ENCODE data around the gene EPS8L1. TPM values are rescaled to one million over a fixed set of nuclear protein-coding genes. Genes with fewer than 3 reads are reported as not detected.

EPS8L1 gene
- total RNA-seq, 1 donor from 2014 or later = 1.4 TPM

GRCh38 chr19:55080121-55080967, 4.7 kb downstream of the EPS8L1 start:
- DNase-seq (ENCODE audit: low read depth) = peak; percentile 28

GRCh38 chr19:55080968-55081769, 5.5 kb downstream of the EPS8L1 start:
- peak; percentile 36 for DNase-seq (ENCODE audit: low read depth)

- no peak for DNase-seq (ENCODE audit: low read depth)
These were observed 6.0 kb downstream of the EPS8L1 start for GRCh38 chr19:55081770-55082019.

DNA sequence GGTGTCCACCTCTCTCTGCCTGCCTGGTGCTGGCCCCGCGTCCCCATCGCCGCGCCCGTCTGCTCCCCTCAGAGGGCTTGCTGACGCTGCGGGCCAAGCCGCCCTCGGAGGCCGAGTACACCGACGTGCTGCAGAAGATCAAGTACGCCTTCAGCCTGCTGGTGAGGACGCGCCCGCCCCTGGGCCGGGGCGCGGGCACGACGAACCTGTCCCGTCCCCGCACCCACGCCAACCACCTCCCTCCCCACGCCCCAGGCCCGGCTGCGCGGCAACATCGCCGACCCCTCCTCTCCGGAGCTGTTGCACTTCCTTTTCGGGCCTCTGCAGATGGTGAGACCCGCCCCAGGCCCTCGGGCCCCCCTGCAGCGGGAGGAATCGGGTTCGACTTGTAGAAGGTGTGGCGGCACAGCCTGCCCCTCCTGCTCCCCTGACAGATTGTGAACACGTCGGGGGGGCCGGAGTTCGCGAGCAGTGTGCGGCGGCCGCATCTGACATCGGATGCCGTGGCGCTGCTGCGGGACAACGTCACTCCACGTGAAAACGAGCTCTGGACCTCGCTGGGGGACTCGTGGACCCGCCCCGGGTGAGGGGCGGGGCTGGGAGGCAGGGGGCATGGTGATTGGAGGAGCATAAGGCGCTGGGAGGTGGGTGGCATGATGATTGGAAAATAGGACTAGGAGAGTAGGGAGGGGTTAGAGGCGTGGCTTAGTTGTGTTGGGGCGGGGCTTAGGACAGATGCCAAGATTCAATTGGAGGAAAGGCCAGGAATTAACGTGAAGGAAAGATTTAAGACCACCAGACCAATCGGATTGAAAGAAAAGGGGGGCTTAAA, 6.6 kb downstream of the EPS8L1 start:
- DNase-seq (ENCODE audit: low read depth) = no peak

DNA sequence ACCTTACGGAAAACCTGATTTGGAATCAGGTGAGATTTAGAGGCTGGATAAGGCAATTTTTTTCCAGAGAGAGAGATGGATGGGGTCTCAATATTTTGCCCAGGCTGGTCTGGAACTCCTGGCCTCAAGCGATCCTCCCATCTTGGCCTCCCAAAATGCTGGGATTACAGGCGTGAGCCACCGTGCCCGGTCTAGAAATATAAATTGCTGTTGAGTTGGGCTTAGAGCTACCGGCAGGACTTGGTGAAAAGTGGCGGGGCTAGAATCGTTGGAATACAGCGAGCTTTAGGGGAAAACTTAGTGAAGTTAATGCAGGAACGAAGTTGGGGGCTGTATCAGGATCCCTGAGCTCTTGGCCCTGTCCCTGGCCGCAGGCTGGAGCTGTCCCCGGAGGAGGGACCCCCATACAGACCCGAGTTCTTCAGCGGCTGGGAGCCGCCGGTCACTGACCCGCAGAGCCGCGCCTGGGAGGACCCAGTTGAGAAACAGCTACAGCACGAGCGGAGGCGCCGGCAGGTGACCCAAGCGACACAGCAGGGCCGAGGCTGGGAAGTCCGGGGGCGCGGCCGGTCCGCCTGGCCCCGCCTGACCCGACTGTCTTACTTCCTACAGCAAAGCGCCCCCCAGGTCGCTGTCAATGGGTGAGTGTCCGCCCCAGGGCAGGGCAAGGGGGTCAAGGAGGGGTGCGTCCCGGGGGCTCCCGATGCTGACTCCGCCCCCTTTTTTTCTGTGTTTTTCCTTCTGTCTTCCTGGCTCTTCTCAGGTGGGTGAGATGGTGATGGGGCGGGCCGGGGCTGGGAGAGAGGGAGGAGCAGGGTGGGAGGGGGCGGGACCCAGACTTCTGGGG, 7.6 kb downstream of the EPS8L1 start:
- DNase-seq (ENCODE audit: low read depth) = no peak

- no peak for DNase-seq (ENCODE audit: low read depth)
These were observed 8.7 kb downstream of the EPS8L1 start for GRCh38 chr19:55084416-55084815.

- peak; percentile 31 for DNase-seq (ENCODE audit: low read depth)
These were observed 10.4 kb downstream of the EPS8L1 start for GRCh38 chr19:55085923-55086715.

DNA sequence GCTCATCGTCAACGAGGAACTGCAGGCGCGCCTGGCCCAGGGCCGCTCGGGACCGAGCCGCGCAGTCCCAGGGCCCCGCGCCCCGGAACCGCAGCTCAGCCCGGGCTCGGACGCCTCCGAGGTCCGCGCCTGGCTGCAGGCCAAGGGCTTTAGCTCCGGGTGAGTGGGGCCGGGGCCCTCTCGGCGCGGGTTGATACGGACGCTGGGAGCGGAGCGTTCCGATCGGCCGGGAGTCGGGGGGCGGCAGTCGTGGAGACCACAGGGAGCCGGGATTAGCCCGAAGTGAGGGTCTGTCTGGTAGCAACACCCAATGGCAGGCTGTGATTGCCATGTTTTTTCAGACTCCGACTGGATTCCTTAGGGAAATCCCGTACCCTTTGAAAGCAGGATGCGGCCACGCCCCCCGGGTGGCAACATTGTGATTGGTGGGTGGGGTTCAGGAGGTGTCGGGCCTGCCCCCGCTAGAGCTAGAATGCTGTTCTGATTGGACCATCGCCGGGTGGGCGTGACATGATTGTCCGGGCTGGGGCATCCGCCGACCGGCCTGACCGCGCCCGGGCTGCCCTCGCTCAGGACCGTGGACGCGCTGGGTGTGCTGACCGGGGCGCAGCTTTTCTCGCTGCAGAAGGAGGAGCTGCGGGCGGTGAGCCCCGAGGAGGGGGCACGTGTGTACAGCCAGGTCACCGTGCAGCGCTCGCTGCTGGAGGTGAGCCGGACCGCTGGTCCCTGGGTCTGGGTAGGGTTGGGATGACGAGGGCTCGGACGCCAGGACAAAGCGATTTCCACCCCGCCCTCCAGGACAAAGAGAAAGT, 11.3 kb downstream of the EPS8L1 start:
- DNase-seq (ENCODE audit: low read depth) = peak; percentile 88

DNA sequence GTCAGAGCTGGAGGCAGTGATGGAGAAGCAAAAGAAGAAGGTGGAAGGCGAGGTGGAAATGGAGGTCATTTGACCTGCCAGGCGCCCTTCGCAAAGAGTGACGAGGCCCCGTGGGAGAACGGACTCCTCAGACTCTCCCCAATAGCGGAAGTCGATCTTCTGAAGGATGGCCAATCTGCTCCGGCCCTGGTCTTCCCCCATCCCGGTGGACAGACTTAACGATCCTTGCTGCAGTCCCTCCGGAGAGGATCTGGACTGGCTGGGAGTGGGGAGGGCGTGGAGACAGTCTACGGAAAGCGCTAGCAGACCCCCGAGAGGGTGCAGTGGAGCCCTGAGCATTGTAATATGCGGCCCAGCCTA, 11.9 kb downstream of the EPS8L1 start:
- DNase-seq (ENCODE audit: low read depth) = no peak

- no peak for DNase-seq (ENCODE audit: low read depth)
These were observed 12.4 kb downstream of the EPS8L1 start for GRCh38 chr19:55088021-55088451.

GRCh38 chr19:55088543-55089341, 13.1 kb downstream of the EPS8L1 start:
- DNase-seq (ENCODE audit: low read depth) = peak; percentile 80

DNA sequence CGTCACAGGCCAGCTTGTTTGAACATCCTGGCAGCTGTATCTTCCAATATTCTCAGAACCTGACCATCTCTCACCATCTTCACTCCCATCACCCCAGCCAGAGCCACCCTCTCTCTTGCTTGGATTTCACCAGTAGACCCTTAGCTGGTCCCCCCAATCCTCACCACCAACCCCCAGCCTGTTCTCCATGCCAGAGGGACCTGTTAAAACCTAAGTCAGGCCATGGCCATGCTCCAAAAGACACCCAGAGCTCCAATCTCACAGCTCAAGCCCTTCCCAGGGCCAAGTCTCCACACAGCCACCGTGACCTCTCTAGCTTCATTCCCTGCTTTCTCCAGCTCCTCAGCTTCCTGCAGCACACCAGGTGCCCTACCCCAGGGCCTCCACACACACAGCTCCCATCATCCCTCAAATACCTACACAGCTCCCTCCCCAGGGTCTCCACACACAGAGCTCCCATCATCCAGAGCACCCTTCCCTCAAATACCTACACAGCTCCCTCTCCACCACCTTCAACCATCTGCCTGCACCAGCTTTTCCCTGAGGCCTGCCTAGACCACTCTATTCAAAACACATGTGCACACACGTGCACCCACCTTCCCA, 13.8 kb downstream of the EPS8L1 start:
- no peak for DNase-seq (ENCODE audit: low read depth)

- DNase-seq (ENCODE audit: low read depth) = no peak
These were observed 14.9 kb downstream of the EPS8L1 start for GRCh38 chr19:55090564-55090963.

- DNase-seq (ENCODE audit: low read depth) = no peak
These were observed 15.6 kb downstream of the EPS8L1 start for GRCh38 chr19:55091126-55091910.

DNA sequence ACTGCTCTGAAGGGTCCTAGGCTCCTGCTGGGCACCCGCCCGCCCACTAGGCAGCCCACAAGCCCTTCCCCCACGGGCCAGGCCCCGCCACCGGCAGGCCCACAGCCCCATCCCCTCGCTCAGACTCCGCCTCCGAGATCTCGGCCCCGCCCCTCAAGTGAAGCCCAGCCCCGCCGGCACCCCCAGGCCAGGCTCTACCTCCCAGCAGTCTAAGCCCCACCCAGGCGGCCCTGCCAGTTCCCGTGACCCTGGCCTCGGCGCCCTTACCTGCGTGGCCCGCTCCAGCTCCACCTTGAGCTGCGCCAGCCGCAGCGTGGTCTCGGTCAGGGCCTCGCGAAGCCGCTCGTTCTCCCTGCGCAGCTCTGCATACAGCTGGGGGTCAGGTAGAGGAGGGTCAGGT, 16.3 kb downstream of the EPS8L1 start:
- DNase-seq (ENCODE audit: low read depth) = no peak

GRCh38 chr19:55092423-55093318, 17.0 kb downstream of the EPS8L1 start:
- no peak for DNase-seq (ENCODE audit: low read depth)

Measured in myocyte (in vitro differentiated cells).